Ammon's horn (tissue), 1 donor: ENCODE results near the gene ADAMTS20.

ENCODE experiments used
- DNase-seq: peaks from one replicate; pipeline ENCODE4 v3.0.0-alpha.2; 2016; ENCODE audit warnings: low spot score

The ADAMTS20 gene

GRCh38 chr12:43316520-43316919 is 235.5 kb downstream of the ADAMTS20 start:
- no peak for DNase-seq

- DNase-seq = no peak
Observed at GRCh38 chr12:43315961-43316360, 236.0 kb downstream of the ADAMTS20 start.

- DNase-seq = no peak
Observed at GRCh38 chr12:43312991-43313505, 239.0 kb downstream of the ADAMTS20 start.

GRCh38 chr12:43310596-43310995 is 241.4 kb downstream of the ADAMTS20 start:
- no peak for DNase-seq

- no peak for DNase-seq
Observed at GRCh38 chr12:43309959-43310358, 242.0 kb downstream of the ADAMTS20 start.

- DNase-seq = no peak
Observed at GRCh38 chr12:43308776-43309175, 243.2 kb downstream of the ADAMTS20 start.

- no peak for DNase-seq
Observed at GRCh38 chr12:43307126-43307525, 244.9 kb downstream of the ADAMTS20 start.

DNA sequence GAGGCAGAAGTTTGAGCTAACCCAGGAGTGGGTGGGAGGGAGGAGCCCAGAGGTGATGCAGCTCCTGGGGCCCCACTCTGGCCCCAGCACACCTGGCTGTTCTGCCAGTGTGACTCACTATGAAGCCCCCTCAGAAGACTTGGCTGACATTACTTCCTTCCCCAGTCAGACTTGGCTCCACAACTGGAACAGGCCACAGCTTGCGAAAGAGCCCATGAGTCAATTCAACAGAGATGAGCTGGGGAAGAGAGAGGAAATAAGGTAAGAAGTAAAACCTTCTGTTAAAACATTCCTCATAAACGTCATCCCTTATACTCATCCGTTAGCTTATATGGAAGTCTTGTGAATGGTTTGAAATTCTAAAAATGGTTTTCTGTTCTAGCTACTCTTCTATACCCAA is 245.9 kb downstream of the ADAMTS20 start:
- DNase-seq = no peak

DNA sequence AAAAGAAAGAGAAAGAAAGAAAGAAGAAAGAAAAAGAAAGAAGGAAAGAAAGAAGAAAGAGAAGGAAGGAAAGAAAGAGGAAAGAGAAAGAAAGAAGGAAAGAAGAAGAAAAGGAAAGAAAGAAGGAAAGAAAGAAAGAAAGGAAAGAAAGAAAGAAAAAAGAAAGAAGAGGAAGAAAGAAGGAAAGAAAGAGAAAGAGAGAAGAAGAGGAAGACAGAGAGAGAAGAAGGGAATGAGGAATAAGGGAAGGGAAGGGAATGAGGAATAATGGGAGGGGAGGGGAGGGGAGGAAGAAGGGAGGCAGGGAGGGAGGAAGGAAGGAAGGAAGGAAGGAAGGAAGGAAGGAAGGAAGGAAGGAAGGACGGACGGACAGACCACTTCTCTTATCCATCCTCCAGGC is 246.9 kb downstream of the ADAMTS20 start:
- no peak for DNase-seq
